NK-92 (cell line): ENCODE measurements around the gene ZNF429.
"Not testable (repeated sequence)": the region's sequence is repeated elsewhere in the genome, so short reads cannot be mapped to it uniquely, and the experiment has no call there.

Experiments used
- DNase-seq: peaks from one replicate; lab custom pipeline; 2025; ENCODE audit not compliant: unreplicated experiment; lab: John Stamatoyannopoulos, UW

The ZNF429 gene

DNA sequence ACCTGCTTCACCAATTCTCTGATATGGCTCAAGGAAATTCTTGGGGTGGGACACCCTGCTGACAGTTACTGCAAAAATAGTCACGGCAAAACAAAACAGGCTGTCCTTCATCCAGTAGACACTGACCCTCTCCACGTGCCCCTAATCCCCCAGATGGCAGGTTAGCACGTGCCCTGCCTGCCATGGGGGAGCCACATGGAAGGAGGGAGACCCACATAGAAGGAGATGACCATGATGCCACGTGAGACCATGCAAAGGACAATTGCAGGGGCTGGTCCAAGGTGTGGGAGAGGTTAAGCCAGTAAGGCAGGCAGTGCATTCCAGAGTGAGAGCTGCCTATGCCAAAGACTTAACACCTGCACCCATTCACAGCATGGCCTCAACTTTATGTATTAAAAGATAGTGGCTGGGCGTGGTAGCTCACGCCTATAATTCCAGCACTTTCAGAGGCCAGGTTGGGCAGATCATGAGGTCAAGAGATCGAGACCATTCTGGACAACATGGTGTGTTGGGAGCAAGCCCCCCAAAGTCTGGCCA, 82.7 kb downstream of the ZNF429 start:
- DNase-seq, result no peak

GRCh38 chr19:21590867-21591266, 85.5 kb downstream of the ZNF429 start:
- no peak for DNase-seq

GRCh38 chr19:21593008-21593481, 87.6 kb downstream of the ZNF429 start:
- DNase-seq, result no peak

DNA sequence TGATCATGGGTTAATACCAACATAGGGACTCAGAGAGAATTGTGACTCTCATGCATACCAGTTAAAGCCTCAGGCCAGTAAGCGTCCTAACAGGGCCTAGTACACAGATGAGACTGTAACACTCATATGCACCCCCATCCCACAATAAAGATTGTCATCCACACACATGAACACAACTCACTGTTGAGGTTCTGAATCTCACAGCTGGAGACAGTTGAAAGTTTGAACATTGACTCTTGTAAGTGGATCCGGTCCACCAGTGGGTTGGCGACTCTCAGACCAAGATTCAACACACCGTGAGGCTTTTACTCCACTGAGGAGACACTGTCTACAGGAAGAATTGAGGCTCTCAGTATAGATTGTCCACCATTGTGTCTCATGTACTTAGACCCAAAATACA, 88.1 kb downstream of the ZNF429 start:
- no peak for DNase-seq

DNA sequence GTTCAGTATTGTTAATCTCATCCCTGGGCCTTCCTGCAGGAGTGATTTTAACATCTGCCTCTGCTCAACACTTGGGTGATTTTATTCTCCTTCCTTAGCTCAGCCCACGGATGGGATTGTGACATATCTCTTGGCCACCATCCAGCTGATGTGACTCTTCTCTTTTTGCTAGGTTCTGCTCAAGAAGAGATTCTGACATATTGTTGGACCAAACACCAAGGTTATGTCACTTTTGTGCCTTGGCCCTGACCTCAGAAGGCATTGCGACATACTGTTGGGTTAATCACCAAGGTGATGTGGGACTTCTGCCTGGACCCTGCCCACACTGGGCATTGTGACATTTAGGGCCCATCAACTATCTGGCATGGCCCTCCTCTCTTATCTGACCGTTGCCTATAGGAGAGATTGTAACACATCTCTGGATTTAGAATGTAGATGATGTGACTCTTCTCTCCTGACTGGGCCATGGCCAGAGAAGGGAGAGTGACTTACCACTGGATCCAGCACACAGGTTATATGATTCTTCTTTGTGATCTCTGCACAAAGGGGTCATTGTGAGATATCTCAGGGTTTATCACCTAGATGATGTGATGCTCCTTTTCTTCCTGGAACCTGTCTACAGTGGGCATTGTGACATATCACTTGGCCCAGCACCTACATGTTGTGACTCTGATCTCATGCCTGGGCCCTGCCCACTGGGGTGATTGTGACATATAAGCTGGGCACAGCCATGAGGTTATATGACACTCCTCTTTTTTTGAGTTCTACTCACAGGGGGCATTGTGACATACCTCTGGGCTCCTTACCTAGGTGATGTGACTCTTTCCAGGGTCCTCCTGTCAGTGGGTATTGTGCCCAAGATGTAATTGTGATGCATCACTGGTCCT, 88.8 kb downstream of the ZNF429 start:
- no peak for DNase-seq

DNA sequence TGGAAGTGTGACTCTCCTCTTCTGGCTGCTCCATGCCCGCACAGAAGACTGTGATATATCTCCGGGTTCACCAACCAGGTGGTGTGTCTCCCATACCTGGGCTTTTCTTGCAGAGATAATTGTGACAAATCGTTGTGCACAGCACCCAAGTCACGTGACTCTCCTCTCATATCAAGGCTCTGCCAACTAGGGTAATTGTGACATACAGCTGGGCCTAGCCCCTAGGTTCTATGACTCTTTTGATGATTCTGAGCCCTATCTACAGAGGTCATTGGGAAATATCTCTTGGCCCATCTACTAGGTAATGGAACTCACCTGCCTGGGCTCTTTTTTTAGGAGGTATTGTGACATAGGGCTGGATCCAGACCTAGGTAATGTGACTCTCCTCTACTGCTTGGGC, 89.8 kb downstream of the ZNF429 start:
- no peak for DNase-seq

DNA sequence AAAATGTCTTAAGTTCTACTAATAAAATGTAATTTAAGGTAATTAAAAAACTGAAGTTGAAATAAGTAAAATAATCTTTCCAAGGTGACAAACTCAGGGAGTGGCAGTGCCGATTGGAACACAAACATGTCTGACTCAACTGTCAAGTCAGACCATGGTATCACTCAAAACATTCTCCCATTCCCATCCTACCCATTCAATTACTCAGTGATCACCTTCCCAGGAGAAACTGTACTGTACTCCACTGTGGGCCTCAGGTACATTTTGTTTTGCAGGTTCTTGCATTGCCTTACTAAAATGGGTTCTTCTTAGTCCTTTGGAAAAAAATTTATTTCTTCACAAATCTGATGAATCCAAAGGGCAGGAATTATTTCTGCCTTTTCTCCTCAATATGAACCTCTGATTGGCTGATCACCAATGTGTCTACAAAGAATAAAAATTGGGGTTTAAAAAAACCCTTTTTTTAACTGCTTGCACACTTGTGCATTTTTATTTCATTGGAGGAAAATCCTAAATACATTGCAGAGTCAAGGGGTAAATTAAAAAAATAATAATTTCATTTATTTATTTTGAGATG, 96.8 kb downstream of the ZNF429 start:
- DNase-seq, result no peak

- DNase-seq, result not testable (repeated sequence)
Observed at GRCh38 chr19:21602659-21603430, 97.4 kb downstream of the ZNF429 start.

DNA sequence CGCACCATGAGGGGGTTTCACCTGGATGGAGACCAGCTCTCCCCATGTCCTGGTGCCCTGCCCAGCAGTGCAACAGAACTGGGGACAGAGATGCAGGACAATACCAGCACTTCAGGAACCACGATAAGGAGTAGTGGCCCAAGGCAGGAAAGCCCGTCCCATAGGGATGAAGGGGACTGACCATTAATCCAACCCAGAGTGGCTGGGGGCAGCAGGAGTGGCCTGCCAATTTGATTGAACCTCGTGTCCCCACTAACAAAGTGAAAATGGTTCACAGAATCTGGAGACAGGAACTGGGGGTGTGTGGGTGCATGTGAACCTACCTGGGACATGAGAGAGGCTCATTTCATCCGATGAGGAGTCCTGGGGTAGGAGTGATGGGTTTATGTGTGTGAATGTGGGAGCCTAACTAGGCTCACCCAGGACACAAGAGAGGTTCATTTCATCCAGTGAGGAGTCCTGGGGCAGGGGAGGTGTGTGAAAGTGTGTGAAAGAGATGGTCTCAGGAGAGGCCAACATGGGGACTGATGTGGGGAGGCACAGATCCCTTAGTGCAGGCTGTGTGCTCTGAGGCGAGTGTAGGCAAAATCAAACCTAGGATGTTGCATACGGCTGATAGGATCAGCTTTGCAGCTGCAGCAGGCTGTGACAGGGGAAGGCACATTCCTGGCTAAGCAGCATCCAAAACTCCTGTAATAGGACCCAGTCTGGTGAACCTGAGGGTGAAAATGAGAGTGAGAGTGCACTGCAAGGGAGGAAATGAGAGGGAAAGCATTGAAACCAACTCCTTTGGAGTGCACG, 98.2 kb downstream of the ZNF429 start:
- DNase-seq, result no peak

GRCh38 chr19:21604351-21604926, 99.0 kb downstream of the ZNF429 start:
- no peak for DNase-seq
